Heart right ventricle (tissue), 16 donors: ENCODE data around the gene EIPR1. TPM values are rescaled to one million over a fixed set of nuclear protein-coding genes. Genes with fewer than 3 reads are reported as not detected.

ENCODE experiments used
- ATAC-seq, 8 donors: fragments of 200-7000 bp; cut with Tn5 transposase; one replicate each; pipeline ENCODE4 v1.9.1; 2020; ENCODE audit warnings: mild to moderate bottlenecking in 8 of 8, moderate library complexity in 8 of 8, moderate number of reproducible peaks in 1 of 8
- DNase-seq, 2 donors: peaks; one replicate each; pipeline ENCODE4 v3.0.0-alpha.2; 2020
- H3K27ac ChIP-seq, 10 donors: fragments of 200-600 bp; sonication (generic) in 2 of 10; one replicate each; pipeline versions ENCODE4 v1.5.0 to v1.8.0; 2020 to 2022; ENCODE audit warnings: mild to moderate bottlenecking in 3 of 10
- H3K27me3 ChIP-seq, 7 donors: fragments of 200-600 bp; one replicate each; pipeline ENCODE4 v1.8.0; 2021 to 2022; ENCODE audit warnings: mild to moderate bottlenecking in 2 of 7
- H3K36me3 ChIP-seq, 9 donors: fragments of 200-600 bp; sonication (generic) in 1 of 9; one replicate each; pipeline versions ENCODE4 v1.5.0 to v1.8.0; 2020 to 2022; ENCODE audit warnings: mild to moderate bottlenecking in 2 of 9
- H3K4me1 ChIP-seq, 9 donors: fragments of 200-600 bp; sonication (generic) in 1 of 9; one replicate each; pipeline versions ENCODE4 v1.5.0 to v1.8.0; 2020 to 2022; ENCODE audit warnings: mild to moderate bottlenecking in 4 of 9
- H3K4me3 ChIP-seq, 10 donors: fragments of 200-600 bp; sonication (generic) in 2 of 10; one replicate each; pipeline versions ENCODE4 v1.5.0 to v1.8.0; 2020 to 2022; ENCODE audit warnings: mild to moderate bottlenecking in 7 of 10, moderate library complexity in 2 of 10
- H3K9me3 ChIP-seq, 11 donors: fragments of 200-600 bp in 10 of 11; sonication (generic) in 2 of 11; one replicate each; pipeline versions ENCODE4 v1.5.0 to v1.8.0; 2013 to 2022; ENCODE audit warnings: mild to moderate bottlenecking in 2 of 11, control low read depth in 1 of 11, moderate library complexity in 1 of 11
- WGBS, 2 donors: extraction: QIAGEN DNeasy Blood & Tissue Kit; methylation state at CpG; one replicate each; pipeline ENCODE4 v1.1.7; 2013; ENCODE audit warnings: inconsistent platforms in 1 of 2; 5-methylcytosine and 5-hydroxymethylcytosine counted together
- intact Hi-C, 10 donors: fragments of 100-400 bp; cut with DNase I; formaldehyde crosslinking; loops; one replicate each; pipeline versions ENCODE4 v1.11.1 to v1.14.2; 2022
- polyA plus RNA-seq, 2 donors: library from polyadenylated mRNA; stranded (reverse); fragments of 200-250 nt; gene quantifications; one replicate each; pipeline ENCODE4 v1.2.3, GENCODE V29; 2013
- total RNA-seq, 10 donors: library from RNA; stranded (reverse); fragmentation: NEBNext Ultra II Directional in 3 of 10; extraction: Animal tissue kit (Norgen Biotek cat#: 25700) in 3 of 10; gene quantifications; one replicate each; pipeline versions ENCODE4 v1.2.1 to v1.2.4, GENCODE V29; 2021 to 2023
- TF ChIP-seq, protein P1 (sequence below), 9 donors: fragments of 200-600 bp; sonication (generic) in 2 of 9; IDR thresholded peaks; one replicate each; pipeline versions ENCODE4 v1.5.0 to v1.8.0; 2021 to 2022; ENCODE audit warnings: antibody characterized with exemption in 9 of 9, mild to moderate bottlenecking in 5 of 9, moderate library complexity in 1 of 9
- donor health status: Arrhythmogenic right ventricular cardiomyopathy.
- donor health status: ischemic (EF 13 %, LVEDD 7.1; RV severe dilation, severe dysfunction).
- donor health status: healthy with polysubstance abuse.
- donor health status: DM: no; HTN: yes; CAD: no.
- donor health status: DM: no; HTN: no; CAD: no.
- donor health status: ischemic (EF 25% LVEDD 6.9; RV normal size, moderate dysfunction).
- donor health status: ischemic (EF 25% LVEDD 5.7; RV mildly dilated, moderate dysfunction).
- donor health status: healthy.
- donor health status: DM: yes; HTN: yes; CAD: no.
- donor health status: Ischemic cardiomyopathy.
- donor health status: ischemic (EF 35%, LVEDD 5.7; RV mildly dilated, moderate dysfunction).
- donor health status: nonischemic (EF 11% LVEDD 7.7; RV severe dilation, severe dysfunction).
- donor health status: DM: yes; HTN: yes; CAD: no.
- donor health status: PGD.
- donor health status: ischemic (EF 29% LVEDD 5.4; RV normal size, mild dysfunction).
- donor health status: nonischemic (EF 23%, LVEDD 6.1; RV moderate dilation, normal function).

EIPR1 gene
- total and polyA plus RNA-seq, 12 donors, result 6.8 to 22.3 (median 12.0) TPM

DNA sequence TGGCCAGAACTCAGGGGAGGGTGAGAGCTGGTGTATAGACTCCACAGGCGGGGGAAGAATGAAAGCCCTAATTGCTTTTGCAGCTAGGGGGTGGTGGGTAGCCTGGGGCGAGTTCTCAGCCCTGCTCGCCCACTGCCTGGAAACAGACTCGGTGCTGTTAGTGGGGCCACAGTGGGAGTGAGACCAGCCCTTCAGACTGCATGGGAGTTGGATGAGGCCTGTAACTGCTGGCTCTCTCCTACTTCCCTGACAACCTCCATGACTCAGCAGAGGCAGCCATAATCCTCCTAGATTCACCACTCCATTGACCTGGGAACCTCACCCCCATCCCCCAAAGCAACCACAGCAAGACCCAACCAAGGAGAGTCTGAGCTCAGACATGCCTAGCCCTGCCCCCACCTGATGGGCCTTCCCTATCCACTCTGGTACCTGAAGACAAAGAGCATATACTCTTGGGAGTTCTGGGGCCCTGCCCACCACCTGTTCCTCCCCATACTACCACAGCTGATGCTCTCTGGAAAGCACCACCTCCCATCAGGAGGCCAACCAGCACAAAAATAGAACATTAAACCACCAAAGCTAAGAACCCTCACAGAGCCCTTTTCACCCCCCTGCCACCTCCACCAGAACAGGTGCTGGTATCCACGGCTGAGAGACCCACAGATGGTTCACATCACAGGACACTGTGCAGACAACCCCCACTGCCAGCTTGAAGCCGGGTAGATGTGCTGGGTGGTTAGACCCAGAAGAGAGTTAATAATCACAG is 226.3 kb downstream of the EIPR1 start:
- no peaks in the 10 kb centered on the region for H3K4me1 ChIP-seq
- no peak overlapping the region for H3K4me3 ChIP-seq
- TF ChIP-seq, protein P1, sequence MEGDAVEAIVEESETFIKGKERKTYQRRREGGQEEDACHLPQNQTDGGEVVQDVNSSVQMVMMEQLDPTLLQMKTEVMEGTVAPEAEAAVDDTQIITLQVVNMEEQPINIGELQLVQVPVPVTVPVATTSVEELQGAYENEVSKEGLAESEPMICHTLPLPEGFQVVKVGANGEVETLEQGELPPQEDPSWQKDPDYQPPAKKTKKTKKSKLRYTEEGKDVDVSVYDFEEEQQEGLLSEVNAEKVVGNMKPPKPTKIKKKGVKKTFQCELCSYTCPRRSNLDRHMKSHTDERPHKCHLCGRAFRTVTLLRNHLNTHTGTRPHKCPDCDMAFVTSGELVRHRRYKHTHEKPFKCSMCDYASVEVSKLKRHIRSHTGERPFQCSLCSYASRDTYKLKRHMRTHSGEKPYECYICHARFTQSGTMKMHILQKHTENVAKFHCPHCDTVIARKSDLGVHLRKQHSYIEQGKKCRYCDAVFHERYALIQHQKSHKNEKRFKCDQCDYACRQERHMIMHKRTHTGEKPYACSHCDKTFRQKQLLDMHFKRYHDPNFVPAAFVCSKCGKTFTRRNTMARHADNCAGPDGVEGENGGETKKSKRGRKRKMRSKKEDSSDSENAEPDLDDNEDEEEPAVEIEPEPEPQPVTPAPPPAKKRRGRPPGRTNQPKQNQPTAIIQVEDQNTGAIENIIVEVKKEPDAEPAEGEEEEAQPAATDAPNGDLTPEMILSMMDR (IDR thresholded peaks at IDR 0.05), result no peak
- H3K27ac ChIP-seq, result no peak overlapping the region
- no peaks in the 10 kb centered on the region for H3K27me3 ChIP-seq
- no peaks in the 10 kb centered on the region for H3K9me3 ChIP-seq
- no peaks in the 10 kb centered on the region for H3K36me3 ChIP-seq
- ATAC-seq (no peak), DNase-seq (no peak)
- intact Hi-C loops, result no loop called here
- WGBS, 2 donors, result 93 to 95% methylated on average over 6 of the region's 6 CpGs

DNA sequence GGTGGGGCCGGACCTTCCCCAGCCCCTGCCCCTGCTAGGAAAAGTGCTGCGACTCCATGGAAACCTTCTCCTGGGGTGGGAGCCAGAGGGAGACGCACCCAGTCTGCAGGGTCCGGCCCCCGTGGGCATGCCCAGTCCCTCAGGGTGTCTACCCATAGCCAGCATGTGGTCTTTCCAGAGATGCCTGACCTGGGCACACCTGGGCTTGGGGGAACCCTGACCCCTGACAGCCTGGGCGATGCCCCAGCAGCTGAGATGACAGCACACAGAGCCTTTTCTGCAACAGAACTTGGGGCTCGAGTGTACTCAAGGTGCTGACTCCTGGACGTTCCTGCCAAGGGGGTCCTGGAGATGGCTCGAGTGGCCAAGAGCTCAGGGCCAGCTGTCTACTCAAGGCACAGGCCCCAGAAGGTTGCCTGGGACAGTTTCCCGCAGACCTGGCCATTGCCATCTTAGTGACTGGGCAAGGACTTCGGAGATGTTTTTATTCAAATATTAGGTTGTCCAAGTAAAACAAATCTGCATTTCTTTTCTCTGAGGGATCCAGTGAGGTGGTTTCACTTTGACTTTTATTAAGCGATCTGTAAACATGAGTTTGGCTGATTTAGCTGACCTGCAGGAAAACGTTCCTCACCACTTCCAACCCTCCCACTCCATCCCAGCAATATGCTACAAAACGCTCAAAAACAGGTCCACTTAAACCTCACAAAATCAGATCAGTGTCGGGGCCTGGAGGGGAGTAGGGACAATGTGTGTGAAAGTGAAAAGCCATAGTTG is 228.0 kb downstream of the EIPR1 start:
- intact Hi-C loops, result no loop called here
- Histone ChIP-seq H3K36me3 (no peaks in the 10 kb centered on the region), H3K27ac (no peak overlapping the region), H3K27me3 (no peaks in the 10 kb centered on the region), H3K4me3 (no peak overlapping the region), H3K4me1 (no peaks in the 10 kb centered on the region), H3K9me3 (no peaks in the 10 kb centered on the region)
- 76 to 82% methylated on average over 14 to 15 of the region's 15 CpGs for WGBS, 2 donors
- DNase-seq (no peak), ATAC-seq (no peak)
- TF ChIP-seq, protein P1 (IDR thresholded peaks at IDR 0.05), result no peak

DNA sequence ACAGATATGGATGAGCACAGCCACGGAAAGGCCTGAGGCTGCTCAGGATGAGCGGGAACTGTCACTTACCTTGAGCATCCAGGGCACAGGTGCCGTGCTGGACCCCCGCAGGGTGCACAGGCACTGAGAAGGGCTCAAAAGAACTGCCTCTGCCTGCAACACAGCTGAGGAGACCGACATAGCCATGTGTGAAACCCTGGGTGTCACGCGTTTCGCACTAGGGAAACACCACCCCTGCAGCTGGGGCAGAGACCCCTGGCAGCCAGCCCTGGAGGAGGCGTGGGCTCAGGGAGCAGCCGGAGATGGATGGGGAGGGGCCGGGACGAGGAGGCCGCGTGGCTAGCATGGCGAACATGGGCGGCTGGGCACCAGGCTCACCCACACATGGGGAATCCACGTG is 228.9 kb downstream of the EIPR1 start:
- Histone ChIP-seq H3K9me3 (no peaks in the 10 kb centered on the region), H3K4me1 (no peaks in the 10 kb centered on the region), H3K27ac (no peak overlapping the region), H3K4me3 (no peak overlapping the region), H3K36me3 (no peaks in the 10 kb centered on the region), H3K27me3 (no peaks in the 10 kb centered on the region)
- TF ChIP-seq, protein P1 (IDR thresholded peaks at IDR 0.05), result no peak
- no peak for DNase-seq
- intact Hi-C loops, result no loop called here
- ATAC-seq, result no peak
- WGBS, 2 donors, result 87 to 91% methylated on average over 17 of the region's 17 CpGs

DNA sequence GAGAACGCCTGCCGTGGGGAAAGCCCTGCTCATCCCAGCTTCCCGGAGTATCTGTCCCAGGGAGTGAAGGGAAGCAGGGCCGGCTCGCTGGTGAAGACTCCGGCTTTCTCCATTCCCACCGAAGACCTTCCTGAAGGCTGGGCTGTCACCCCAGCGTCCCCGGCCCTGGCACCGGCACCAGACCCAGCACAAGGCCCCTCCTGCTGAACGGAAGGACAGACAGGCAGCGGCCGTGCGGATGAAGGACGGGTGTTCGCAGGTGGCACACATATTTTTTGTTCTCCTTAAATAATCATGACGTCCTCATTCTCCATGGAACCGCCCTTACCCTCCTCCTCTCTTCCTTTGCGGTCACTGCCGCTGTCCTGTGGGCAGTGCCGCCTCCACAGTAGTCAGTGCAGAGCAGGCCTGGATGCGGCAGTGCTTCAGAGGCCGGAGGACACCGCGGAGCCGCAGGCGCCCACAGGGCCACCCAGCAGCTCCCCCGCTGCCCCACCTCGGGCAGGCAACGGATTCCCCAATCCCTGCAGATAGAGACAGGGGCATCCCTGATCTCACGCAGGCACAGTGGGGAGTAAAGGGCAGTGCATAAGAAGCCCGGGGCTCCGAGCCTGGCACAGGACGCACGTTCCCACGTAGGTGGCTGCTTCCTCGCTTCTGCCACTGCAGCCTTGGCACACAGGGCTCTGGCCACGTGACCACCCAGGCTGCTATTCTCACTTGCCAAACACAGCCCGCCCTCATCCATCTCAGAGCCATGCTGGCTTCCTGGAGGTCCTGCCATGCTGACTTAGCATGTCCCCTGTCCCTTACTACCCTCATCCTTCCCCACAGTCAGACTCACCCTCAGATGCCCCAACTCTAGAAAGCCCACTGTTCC is 229.7 kb downstream of the EIPR1 start:
- Histone ChIP-seq H3K4me1 (no peaks in the 10 kb centered on the region), H3K27me3 (no peaks in the 10 kb centered on the region), H3K4me3 (no peak overlapping the region), H3K36me3 (no peaks in the 10 kb centered on the region), H3K27ac (no peak overlapping the region), H3K9me3 (no peaks in the 10 kb centered on the region)
- TF ChIP-seq, protein P1 (IDR thresholded peaks at IDR 0.05), result no peak
- 91 to 92% methylated on average over 39 of the region's 39 CpGs for WGBS, 2 donors
- intact Hi-C loops, result no loop called here
- ATAC-seq (no peak), DNase-seq (no peak)
